K562 treated with DMSO at 1 percent for 4 hours (cell line): ENCODE measurements around the gene ST8SIA5. TPM values are rescaled to one million over a fixed set of nuclear protein-coding genes. Genes with fewer than 3 reads are reported as not detected.

ENCODE experiments used
- total RNA-seq: library from RNA; unstranded; fragments of 300-600 nt; gene quantifications from 2 replicates; pipeline ENCODE4 v1.2.3, GENCODE V29; 2022; ENCODE audit not compliant: insufficient read depth

ST8SIA5 gene, protein sequence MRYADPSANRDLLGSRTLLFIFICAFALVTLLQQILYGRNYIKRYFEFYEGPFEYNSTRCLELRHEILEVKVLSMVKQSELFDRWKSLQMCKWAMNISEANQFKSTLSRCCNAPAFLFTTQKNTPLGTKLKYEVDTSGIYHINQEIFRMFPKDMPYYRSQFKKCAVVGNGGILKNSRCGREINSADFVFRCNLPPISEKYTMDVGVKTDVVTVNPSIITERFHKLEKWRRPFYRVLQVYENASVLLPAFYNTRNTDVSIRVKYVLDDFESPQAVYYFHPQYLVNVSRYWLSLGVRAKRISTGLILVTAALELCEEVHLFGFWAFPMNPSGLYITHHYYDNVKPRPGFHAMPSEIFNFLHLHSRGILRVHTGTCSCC
- total RNA-seq: 0.59 and 0.82 TPM in 2 replicates

DNA sequence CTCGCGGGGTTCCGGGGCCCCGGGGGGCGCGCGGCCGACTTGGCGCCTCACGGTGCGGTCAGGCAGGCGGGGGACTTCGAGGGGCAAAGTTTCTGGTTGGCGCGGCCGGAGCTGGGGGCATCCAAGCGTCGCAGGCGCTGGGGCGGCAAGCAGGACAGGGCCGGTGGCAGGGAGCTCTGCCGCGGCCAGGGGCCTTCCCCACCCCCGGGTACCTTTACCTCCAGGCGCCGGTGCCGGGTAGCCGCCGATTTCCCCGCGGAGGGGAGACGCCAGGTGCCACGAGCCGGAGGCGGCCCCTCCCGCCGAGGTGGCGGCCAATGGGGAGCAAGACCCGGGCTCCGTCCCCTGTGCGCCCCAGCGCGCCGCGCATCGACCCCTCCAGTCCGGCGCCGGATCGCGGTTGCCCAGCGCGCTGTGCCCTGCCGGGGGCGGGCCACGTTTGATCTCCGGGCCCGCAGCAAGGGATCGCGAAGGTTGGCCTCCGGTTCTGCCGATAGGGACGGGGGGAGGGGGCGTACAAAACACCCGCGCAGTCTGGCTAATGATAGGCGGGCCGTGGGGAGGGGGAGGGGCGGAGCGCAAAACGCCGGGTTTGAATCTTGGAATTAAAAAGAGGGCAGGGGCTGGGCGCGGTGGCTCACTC is at the start of gene ST8SIA5:
Gene ST8SIA5 (minus strand): TSS at position 495 of the 643 bp plus-strand sequence. CDS start 545 bp downstream, outside the sequence.

DNA sequence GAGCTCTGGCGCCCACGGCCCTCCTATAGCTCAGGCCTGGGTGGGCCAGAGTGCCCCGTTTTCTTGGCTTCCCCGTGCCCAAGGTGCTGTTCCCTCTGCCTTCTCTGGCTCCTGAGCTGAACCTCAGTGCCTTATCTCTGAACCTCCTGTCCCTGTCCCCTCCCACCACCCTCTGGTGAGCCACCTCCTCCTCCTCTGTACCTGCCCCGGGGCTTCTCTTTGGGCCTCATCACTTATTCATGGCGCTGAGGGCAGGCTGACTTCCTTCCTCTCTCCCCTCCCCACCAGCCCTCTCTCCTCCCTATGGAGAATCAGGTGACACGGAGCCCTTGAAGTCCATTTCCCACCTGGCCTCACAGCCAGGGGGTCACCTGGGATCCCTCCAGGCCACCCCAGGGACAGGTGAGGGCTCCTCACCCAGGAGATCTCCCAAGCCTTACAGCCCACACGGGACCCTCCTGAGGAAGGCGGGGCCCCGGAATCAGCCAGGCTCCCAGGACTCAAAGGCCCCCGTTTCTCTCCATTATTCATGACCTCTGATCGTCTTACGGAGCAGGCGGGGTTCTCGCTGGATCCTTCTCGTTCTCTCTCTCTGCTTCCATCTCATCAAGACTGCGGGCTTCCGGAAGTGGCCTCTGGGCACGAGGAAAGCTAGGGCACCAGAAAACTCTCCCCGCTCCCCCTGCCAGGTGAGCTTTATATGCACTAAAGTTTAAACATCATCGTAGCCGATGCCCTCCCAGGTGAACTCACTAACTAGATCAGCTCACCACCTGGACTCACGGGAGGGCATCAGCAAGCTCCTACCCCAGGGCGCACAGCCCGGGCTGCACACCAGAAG is 99.5 kb downstream of the ST8SIA5 start, which contains the start of gene LOXHD1:
Gene LOXHD1 (minus strand): TSS at position 106 of the 841 bp plus-strand sequence. CDS start 187 bp downstream, outside the sequence.

Other genes with a start within 250 kb of the ST8SIA5 start
- gene LOXHD1, start 99.8 kb downstream of the ST8SIA5 start, total RNA-seq: not detected in 2 replicates
- gene PIAS2, start 160.5 kb upstream of the ST8SIA5 start, total RNA-seq: 5.8 and 7.5 TPM in 2 replicates
- 0.82 TPM in 1 of 2 replicates, not detected in the other for gene KATNAL2, start 160.5 kb upstream of the ST8SIA5 start, total RNA-seq